Naive thymus-derived CD8-positive, alpha-beta T cell (primary cell): ENCODE measurements around the gene MYL6B. TPM values are rescaled to one million over a fixed set of nuclear protein-coding genes. Genes with fewer than 3 reads are reported as not detected.

Source experiments
- ATAC-seq, 2 donors: fragments of 150-1000 bp; cut with Tn5 transposase in 1 of 2; sonication (Bioruptor Pico), chemical (Tn5 transposase) in 1 of 2; 1 replicate in 1 of 2; 2 replicates in 1 of 2; pipeline ENCODE4 v1.10.0; 2021; ENCODE audit warnings: mild to moderate bottlenecking in 2 of 2, moderate library complexity in 2 of 2
- POLR2A ChIA-PET: fragments of 350-600 bp; sonication (Branson Sonifier 250); formaldehyde crosslinking; loops from one replicate; lab custom pipeline; 2021; ENCODE audit warnings: antibody characterized with exemption; lab: Charles Lee
- DNase-seq, 10 donors: peaks; one replicate each; pipeline versions ENCODE4 v3.0.0 to v3.0.0-alpha.2; 2020 to 2022
- H3K27ac Mint-ChIP-seq, 10 donors: one replicate each; pipeline ENCODE4 v1.8.0; 2020 to 2022; ENCODE audit warnings: mild to moderate bottlenecking in 10 of 10, mixed read lengths in 10 of 10, moderate library complexity in 4 of 10, inconsistent platforms in 1 of 10
- H3K27me3 Mint-ChIP-seq, 5 donors: one replicate each; pipeline ENCODE4 v1.8.0; 2021 to 2022; ENCODE audit warnings: mixed read lengths in 5 of 5
- H3K36me3 Mint-ChIP-seq, 3 donors: one replicate each; pipeline ENCODE4 v1.8.0; 2020 to 2022; ENCODE audit warnings: mixed read lengths in 3 of 3, mild to moderate bottlenecking in 2 of 3, inconsistent platforms in 1 of 3
- H3K4me1 Mint-ChIP-seq, 4 donors: one replicate each; pipeline ENCODE4 v1.8.0; 2021 to 2022; ENCODE audit warnings: mixed read lengths in 4 of 4
- H3K4me3 Mint-ChIP-seq, 10 donors: one replicate each; pipeline ENCODE4 v1.8.0; 2020 to 2022; ENCODE audit warnings: mild to moderate bottlenecking in 10 of 10, mixed read lengths in 10 of 10, moderate library complexity in 6 of 10, inconsistent platforms in 1 of 10
- H3K9me3 Mint-ChIP-seq, 9 donors: one replicate each; pipeline ENCODE4 v1.8.0; 2020 to 2022; ENCODE audit warnings: mixed read lengths in 9 of 9, mild to moderate bottlenecking in 3 of 9, inconsistent platforms in 1 of 9, moderate library complexity in 1 of 9
- polyA plus RNA-seq, 3 donors: library from polyadenylated mRNA; unstranded; fragments of 300-500 nt; fragmentation: Illumina TruSeq; gene quantifications; one replicate each; pipeline ENCODE4 v1.2.3, GENCODE V29; 2021
- total RNA-seq, 8 experiments: library from RNA in 2 of 8; stranded (reverse) in 2 of 8; gene quantifications; one replicate each; pipeline ENCODE4 v1.2.3 and lab custom pipeline; 2021 to 2026

Gene MYL6B
- total RNA-seq (1 to 10 TPM; 3.5 to 5.9 TPM), polyA plus RNA-seq (1 to 10 TPM; 3.4 to 4.0 (median 3.8) TPM), total RNA-seq (lab: John Stamatoyannopoulos, UW) (1.5 to 6.7 (median 3.8) reads per million in 6 experiments)

GRCh38 chr12:56152132-56152755 lies at the start of gene MYL6B:
Gene MYL6B, plus strand, starts transcription at chr12:56152587. Its CDS starts 1,332 bp downstream, at chr12:56153919.
- Mint-ChIP-seq H3K27me3 (no peaks in the 10 kb centered on the region), H3K4me1 (peaks cover 15 to 45% (median 38%) of the 10 kb centered on the region in 4 donors), H3K27ac (peak within 1 kb of the TSS; percentile 93 to 99 (median 98)), H3K4me3 (peak within 1 kb of the TSS; percentile 81 to 95 (median 92)), H3K9me3 (no peaks in the 10 kb centered on the region), H3K36me3 (no peaks in the 10 kb centered on the region)
- POLR2A ChIA-PET, result interaction anchor here (0.6 to 3.1 kb wide), 13 partner anchors 10 to 476 kb away, joined by 3 to 18 read pairs (median 6); partner anchors contain the start of genes CNPY2, PA2G4, RNF41 and SMARCC2
- ATAC-seq (peak; percentile 89 to 91), DNase-seq (peak; percentile 85 to 94 (median 87))

DNA sequence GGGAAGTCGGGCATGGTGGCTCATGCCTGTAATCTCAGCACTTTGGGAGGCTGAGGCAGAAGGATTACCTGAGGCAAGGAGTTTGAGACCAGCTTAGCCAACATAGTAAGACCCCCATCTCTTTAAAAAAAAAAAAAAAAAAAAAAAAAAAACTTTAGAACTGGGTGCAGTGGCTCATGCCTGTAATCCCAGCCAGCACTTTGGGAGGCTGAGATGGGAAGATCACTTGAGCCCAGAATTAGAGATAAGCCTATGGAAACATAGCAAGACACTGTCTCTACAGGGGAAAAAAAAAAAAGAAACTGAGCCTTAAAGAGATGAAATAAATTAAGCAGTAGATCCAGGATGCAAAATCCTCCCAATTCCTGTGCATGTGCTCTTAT lies 49.7 kb upstream of the MYL6B start:
- no peaks in the 10 kb centered on the region for H3K27me3 Mint-ChIP-seq
- peaks cover 37 to 73% (median 63%) of the 10 kb centered on the region in 4 donors for H3K4me1 Mint-ChIP-seq
- H3K9me3 Mint-ChIP-seq, result no peaks in the 10 kb centered on the region
- peaks cover 0 to 18% (median 3%) of the 10 kb centered on the region in 3 donors for H3K36me3 Mint-ChIP-seq
- DNase-seq (no peak), ATAC-seq (no peak)
- H3K27ac Mint-ChIP-seq, result peak overlapping the region; percentile 97 to 99 (median 98)
- POLR2A ChIA-PET, result interaction anchor here (0.5 to 6.2 kb wide), 29 partner anchors 8 to 1681 kb away, joined by 3 to 236 read pairs (median 10); partner anchors contain the start of genes CNPY2, DGKA, ERBB3 and ESYT1
- H3K4me3 Mint-ChIP-seq, result peak overlapping the region; percentile 93 to 100 (median 98)

DNA sequence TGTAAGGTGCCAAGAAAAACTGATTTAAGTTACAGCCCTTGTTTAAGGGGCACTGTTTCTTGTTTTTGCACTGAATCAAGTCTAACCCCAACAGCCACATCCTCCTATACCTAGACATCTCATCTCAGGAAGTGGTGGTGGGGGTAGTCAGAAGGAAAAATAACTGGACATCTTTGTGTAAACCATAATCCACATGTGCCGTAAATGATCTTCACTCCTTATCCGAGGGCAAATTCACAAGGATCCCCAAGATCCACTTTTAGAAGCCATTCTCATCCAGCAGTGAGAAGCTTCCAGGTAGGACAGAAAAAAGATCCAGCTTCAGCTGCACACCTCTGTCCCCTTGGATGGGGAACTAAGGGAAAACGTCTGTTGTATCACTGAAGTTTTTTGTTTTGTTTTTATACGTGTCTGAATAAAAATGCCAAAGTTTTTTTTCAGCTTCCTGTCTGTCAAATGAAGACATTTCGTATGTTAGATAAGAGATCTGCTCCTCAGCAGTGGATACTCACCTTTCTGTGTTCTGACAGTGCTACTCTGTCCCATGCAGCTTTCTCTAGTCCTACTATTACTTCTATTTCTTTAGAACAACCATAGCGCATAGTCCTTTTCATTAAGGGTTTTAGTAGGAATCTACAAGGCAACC lies 49.2 kb upstream of the MYL6B start:
- Mint-ChIP-seq H3K4me1 (peaks cover 35 to 73% (median 62%) of the 10 kb centered on the region in 4 donors), H3K9me3 (no peaks in the 10 kb centered on the region), H3K27me3 (no peaks in the 10 kb centered on the region), H3K36me3 (peaks cover 0 to 23% (median 7%) of the 10 kb centered on the region in 3 donors), H3K4me3 (peak overlapping the region; percentile 93 to 100 (median 98)), H3K27ac (peak overlapping the region; percentile 97 to 99 (median 98))
- POLR2A ChIA-PET, result interaction anchor here (0.6 to 6.2 kb wide), 33 partner anchors 9 to 520 kb away, joined by 3 to 236 read pairs (median 9); partner anchors contain the start of genes CNPY2, DGKA, DNAJC14 and ERBB3
- ATAC-seq (peak; percentile 23 to 26), DNase-seq (peak in 4 of 10 donors; percentile 26 to 65 (median 62))

GRCh38 chr12:56103823-56104108 lies 48.6 kb upstream of the MYL6B start:
- DNase-seq, result peak in 1 of 10 donors; percentile 10
- H3K36me3 Mint-ChIP-seq, result peaks cover 0 to 28% (median 9%) of the 10 kb centered on the region in 3 donors
- H3K9me3 Mint-ChIP-seq, result no peaks in the 10 kb centered on the region
- H3K27me3 Mint-ChIP-seq, result no peaks in the 10 kb centered on the region
- H3K4me3 Mint-ChIP-seq, result peak overlapping the region; percentile 93 to 100 (median 98)
- peak in 1 of 2 donors; percentile 2 for ATAC-seq
- peaks cover 35 to 73% (median 62%) of the 10 kb centered on the region in 4 donors for H3K4me1 Mint-ChIP-seq
- peak overlapping the region; percentile 97 to 99 (median 98) for H3K27ac Mint-ChIP-seq
- POLR2A ChIA-PET, result interaction anchor here (0.6 to 6.2 kb wide), 40 partner anchors 9 to 1823 kb away, joined by 3 to 236 read pairs (median 8); partner anchors contain the start of genes CNPY2, COQ10A, DGKA and DNAJC14

GRCh38 chr12:56104109-56104814 lies 48.1 kb upstream of the MYL6B start, which contains the start of gene PA2G4:
Gene PA2G4, plus strand, starts transcription at chr12:56104559. Its CDS starts 179 bp downstream, at chr12:56104738.
- H3K36me3 Mint-ChIP-seq, result peaks cover 0 to 33% (median 9%) of the 10 kb centered on the region in 3 donors
- no peaks in the 10 kb centered on the region for H3K9me3 Mint-ChIP-seq
- H3K4me1 Mint-ChIP-seq, result peaks cover 35 to 73% (median 62%) of the 10 kb centered on the region in 4 donors
- ATAC-seq, result peak; percentile 88
- POLR2A ChIA-PET, result interaction anchor here (0.6 to 6.2 kb wide), 43 partner anchors 8 to 1824 kb away, joined by 3 to 236 read pairs (median 7); partner anchors contain the start of genes CNPY2, COQ10A, DGKA and DNAJC14
- no peaks in the 10 kb centered on the region for H3K27me3 Mint-ChIP-seq
- DNase-seq, result peak; percentile 82 to 99 (median 94)
- H3K27ac Mint-ChIP-seq, result peak within 1 kb of the TSS; percentile 97 to 99 (median 98)
- H3K4me3 Mint-ChIP-seq, result peak within 1 kb of the TSS; percentile 93 to 100 (median 98)

DNA sequence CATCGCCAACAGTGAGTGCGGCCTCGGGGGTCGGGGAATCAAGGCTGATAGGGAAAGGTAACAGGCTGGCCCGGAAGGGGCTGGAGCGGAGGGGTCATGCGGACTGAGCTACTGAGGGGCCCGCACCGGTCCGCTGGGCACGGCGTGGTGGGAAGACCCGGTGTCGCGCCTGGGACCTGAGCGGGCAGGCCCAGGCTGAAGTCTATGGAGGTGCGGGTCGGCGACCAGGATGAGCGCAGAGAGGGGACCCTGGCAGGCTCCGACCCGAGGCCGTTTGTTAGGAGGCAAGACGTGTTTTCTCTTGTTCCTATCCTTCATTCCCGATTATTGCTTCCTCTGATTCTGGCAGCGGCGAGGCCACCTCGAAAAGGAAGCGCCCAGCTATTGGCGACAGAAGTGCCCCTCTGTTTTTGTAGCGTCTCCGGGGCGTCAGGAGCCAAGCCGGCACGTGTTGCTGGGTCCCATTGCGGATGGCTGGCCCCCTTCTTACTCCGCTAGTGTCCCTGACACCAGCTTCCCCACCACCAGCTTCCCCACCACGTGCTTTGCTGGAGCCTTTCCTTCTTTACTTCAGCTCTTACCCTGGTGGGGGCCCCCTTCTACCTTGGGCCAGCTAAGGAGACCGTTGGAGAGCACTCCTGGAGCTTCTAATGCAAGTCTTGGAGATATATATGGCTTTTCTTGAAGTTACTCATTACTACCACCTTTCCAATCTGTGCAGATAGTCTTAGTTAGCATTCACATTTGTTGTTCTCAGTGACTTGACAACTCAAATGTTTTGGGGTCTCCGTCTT lies 47.4 kb upstream of the MYL6B start:
- no peaks in the 10 kb centered on the region for H3K9me3 Mint-ChIP-seq
- H3K27ac Mint-ChIP-seq, result peak overlapping the region; percentile 97 to 99 (median 98)
- peak; percentile 0 to 9 for ATAC-seq
- POLR2A ChIA-PET, result interaction anchor here (0.6 to 6.2 kb wide), 26 partner anchors 12 to 367 kb away, joined by 3 to 236 read pairs (median 10); partner anchors contain the start of genes CNPY2, DGKA, ERBB3 and ESYT1
- H3K36me3 Mint-ChIP-seq, result peaks cover 0 to 41% (median 14%) of the 10 kb centered on the region in 3 donors
- H3K27me3 Mint-ChIP-seq, result no peaks in the 10 kb centered on the region
- peak in 3 of 10 donors; percentile 5 to 13 (median 8) for DNase-seq
- peaks cover 33 to 69% (median 58%) of the 10 kb centered on the region in 4 donors for H3K4me1 Mint-ChIP-seq
- peak overlapping the region; percentile 93 to 100 (median 98) for H3K4me3 Mint-ChIP-seq

DNA sequence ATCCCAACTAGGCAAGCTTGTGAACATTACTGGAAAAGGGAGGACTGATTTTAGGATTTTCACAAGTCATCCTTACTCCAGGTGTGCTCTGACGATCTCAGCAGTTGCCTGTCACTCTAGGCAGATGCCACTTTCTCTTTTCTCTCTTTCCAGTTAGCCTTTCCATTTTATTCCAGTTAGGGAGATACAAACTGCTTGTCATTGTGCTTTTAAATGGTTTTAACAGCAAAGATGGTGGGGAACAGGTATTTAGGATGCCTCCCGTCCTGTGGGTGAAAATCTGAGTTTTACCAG lies 46.8 kb upstream of the MYL6B start:
- no peaks in the 10 kb centered on the region for H3K27me3 Mint-ChIP-seq
- DNase-seq, result no peak
- ATAC-seq, result no peak
- peaks cover 3 to 46% (median 15%) of the 10 kb centered on the region in 3 donors for H3K36me3 Mint-ChIP-seq
- peak overlapping the region; percentile 86 to 99 (median 98) for H3K27ac Mint-ChIP-seq
- POLR2A ChIA-PET, result interaction anchor here (2.0 to 5.3 kb wide), 7 partner anchors 12 to 367 kb away, joined by 7 to 236 read pairs (median 32); partner anchors contain the start of genes DGKA, ESYT1, MYL6B and PYM1
- peak overlapping the region; percentile 93 to 100 (median 98) for H3K4me3 Mint-ChIP-seq
- H3K4me1 Mint-ChIP-seq, result peaks cover 32 to 66% (median 57%) of the 10 kb centered on the region in 4 donors
- no peaks in the 10 kb centered on the region for H3K9me3 Mint-ChIP-seq

DNA sequence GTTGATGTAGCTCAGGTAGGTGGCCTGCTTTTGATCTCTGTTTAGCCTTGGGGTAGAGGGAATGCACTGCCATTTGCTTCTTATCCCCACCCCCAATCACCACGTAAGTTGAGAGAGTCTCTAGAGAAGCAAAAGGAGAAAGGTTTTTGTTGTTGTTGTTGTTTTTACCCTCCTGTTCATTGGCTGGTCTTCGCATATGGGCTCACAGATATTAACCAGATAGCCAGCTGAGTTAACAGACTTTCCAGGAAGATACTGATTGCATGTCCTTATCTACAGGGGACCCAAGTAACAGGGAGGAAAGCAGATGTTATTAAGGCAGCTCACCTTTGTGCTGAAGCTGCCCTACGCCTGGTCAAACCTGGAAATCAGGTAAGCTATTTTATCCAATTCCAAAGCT lies 45.1 kb upstream of the MYL6B start:
- no peak for DNase-seq
- Mint-ChIP-seq H3K4me3 (peak overlapping the region in 3 of 10 donors; percentile 14 to 45 (median 39)), H3K9me3 (no peaks in the 10 kb centered on the region), H3K27ac (peak overlapping the region in 5 of 10 donors; percentile 22 to 82 (median 54)), H3K4me1 (peaks cover 23 to 49% (median 43%) of the 10 kb centered on the region in 4 donors), H3K36me3 (peaks cover 6 to 62% (median 18%) of the 10 kb centered on the region in 3 donors), H3K27me3 (no peaks in the 10 kb centered on the region)
- no peak for ATAC-seq
- POLR2A ChIA-PET, result interaction anchor here (0.6 to 2.5 kb wide), 5 partner anchors 10 to 1348 kb away, joined by 3 to 14 read pairs (median 3); partner anchors contain the start of genes INHBE, RPL41 and ZC3H10

DNA sequence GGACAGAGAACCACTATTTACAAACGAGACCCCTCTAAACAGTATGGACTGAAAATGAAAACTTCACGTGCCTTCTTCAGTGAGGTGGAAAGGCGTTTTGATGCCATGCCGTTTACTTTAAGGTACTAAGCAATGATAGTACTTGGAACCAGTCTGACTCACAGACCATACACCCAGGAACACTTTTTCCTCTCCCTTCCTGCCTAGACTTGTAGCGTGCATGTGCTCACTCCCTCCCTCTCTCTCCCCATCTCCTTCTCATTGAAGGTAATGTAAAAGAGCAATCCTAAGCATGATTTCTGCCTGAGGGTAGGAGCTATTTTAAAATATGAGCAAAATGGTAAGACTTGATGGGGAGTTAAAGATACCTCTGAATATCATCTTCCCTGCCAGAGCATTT lies 41.8 kb upstream of the MYL6B start:
- POLR2A ChIA-PET, result interaction anchor here (1.2 to 1.7 kb wide), 3 partner anchors 16 to 111 kb away, joined by 3 to 4 read pairs (median 4); partner anchors contain the start of genes ESYT1 and RNF41
- no peak overlapping the region for H3K4me3 Mint-ChIP-seq
- no peak for ATAC-seq
- peak overlapping the region in 2 of 10 donors; percentile 4 to 22 for H3K27ac Mint-ChIP-seq
- H3K4me1 Mint-ChIP-seq, result peaks cover 7 to 20% (median 18%) of the 10 kb centered on the region in 4 donors
- H3K27me3 Mint-ChIP-seq, result no peaks in the 10 kb centered on the region
- no peaks in the 10 kb centered on the region for H3K9me3 Mint-ChIP-seq
- peaks cover 6 to 78% (median 21%) of the 10 kb centered on the region in 3 donors for H3K36me3 Mint-ChIP-seq
- DNase-seq, result no peak

- Mint-ChIP-seq H3K4me1 (peaks cover 18 to 29% (median 28%) of the 10 kb centered on the region in 4 donors), H3K4me3 (peak overlapping the region in 2 of 10 donors; percentile 5 to 30), H3K27ac (peak overlapping the region in 6 of 10 donors; percentile 22 to 70 (median 49)), H3K27me3 (no peaks in the 10 kb centered on the region), H3K9me3 (no peaks in the 10 kb centered on the region), H3K36me3 (peaks cover 20 to 65% (median 24%) of the 10 kb centered on the region in 3 donors)
- ATAC-seq, result no peak
- DNase-seq, result no peak
- POLR2A ChIA-PET, result interaction anchor here (0.6 to 3.2 kb wide), 2 partner anchors 11 to 122 kb away, joined by 4 to 14 read pairs; partner anchors contain the start of gene PA2G4
These were observed 38.3 kb upstream of the MYL6B start for GRCh38 chr12:56114084-56114483.
